ENCODE measurements around the gene PCDHGB2.

GRCh38 chr5:141393267-141393666 is 33.5 kb downstream of the PCDHGB2 start:
- TF ChIP-seq SPI1 (IDR thresholded peaks at IDR 0.05; ENCODE audit: borderline replicate concordance, low read depth) (no peak), GABPA (IDR thresholded peaks at IDR 0.05; ENCODE audit: low read depth) (no peak), POLR2AphosphoS5 (IDR thresholded peaks at IDR 0.05; ENCODE audit: low read depth) (no peak)
- TF ChIP-seq, protein P1, sequence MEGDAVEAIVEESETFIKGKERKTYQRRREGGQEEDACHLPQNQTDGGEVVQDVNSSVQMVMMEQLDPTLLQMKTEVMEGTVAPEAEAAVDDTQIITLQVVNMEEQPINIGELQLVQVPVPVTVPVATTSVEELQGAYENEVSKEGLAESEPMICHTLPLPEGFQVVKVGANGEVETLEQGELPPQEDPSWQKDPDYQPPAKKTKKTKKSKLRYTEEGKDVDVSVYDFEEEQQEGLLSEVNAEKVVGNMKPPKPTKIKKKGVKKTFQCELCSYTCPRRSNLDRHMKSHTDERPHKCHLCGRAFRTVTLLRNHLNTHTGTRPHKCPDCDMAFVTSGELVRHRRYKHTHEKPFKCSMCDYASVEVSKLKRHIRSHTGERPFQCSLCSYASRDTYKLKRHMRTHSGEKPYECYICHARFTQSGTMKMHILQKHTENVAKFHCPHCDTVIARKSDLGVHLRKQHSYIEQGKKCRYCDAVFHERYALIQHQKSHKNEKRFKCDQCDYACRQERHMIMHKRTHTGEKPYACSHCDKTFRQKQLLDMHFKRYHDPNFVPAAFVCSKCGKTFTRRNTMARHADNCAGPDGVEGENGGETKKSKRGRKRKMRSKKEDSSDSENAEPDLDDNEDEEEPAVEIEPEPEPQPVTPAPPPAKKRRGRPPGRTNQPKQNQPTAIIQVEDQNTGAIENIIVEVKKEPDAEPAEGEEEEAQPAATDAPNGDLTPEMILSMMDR (IDR thresholded peaks at IDR 0.05; ENCODE audit: insufficient read depth, low read length), result no peak

All from HL-60 (cell line).